ENCODE results near the gene HCK. TPM values are rescaled to one million over a fixed set of nuclear protein-coding genes. Genes with fewer than 3 reads are reported as not detected.

Gene HCK
- total RNA-seq, 1 donor: 0.36 TPM

GRCh38 chr20:32057656-32058184, 5.7 kb downstream of the HCK start:
- Histone ChIP-seq H3K4me3 (ENCODE audit: insufficient read depth, low read length) (no peak overlapping the region), H3K4me1 (ENCODE audit: insufficient read depth, low read length) (peaks cover 3% of the 10 kb centered on the region), H4K20me1 (ENCODE audit: insufficient read depth, low read length) (peaks cover 2% of the 10 kb centered on the region), H3K27me3 (ENCODE audit: insufficient read depth, low read length) (peaks cover 55% of the 10 kb centered on the region), H3K27ac (ENCODE audit: low read depth, low read length) (no peak overlapping the region), H3K79me2 (ENCODE audit: insufficient read depth, low read length) (no peaks in the 10 kb centered on the region), H2AFZ (ENCODE audit: low read length) (no peak overlapping the region), H3K4me2 (ENCODE audit: insufficient read depth, low read length) (no peak overlapping the region), H3K36me3 (ENCODE audit: insufficient read depth, low read length) (no peaks in the 10 kb centered on the region), H3K9me3 (ENCODE audit: low read depth, low read length) (no peaks in the 10 kb centered on the region)
- no peak for TF ChIP-seq CTCF (IDR thresholded peaks at IDR 0.05; ENCODE audit: extremely low read depth, low read depth, low read length)
- no peak for DNase-seq (ENCODE audit: insufficient read length, low spot score, missing footprints)

- Histone ChIP-seq H3K27ac (ENCODE audit: low read depth, low read length) (no peak overlapping the region), H3K4me1 (ENCODE audit: insufficient read depth, low read length) (peaks cover 3% of the 10 kb centered on the region), H3K79me2 (ENCODE audit: insufficient read depth, low read length) (no peaks in the 10 kb centered on the region), H3K27me3 (ENCODE audit: insufficient read depth, low read length) (peaks cover 41% of the 10 kb centered on the region), H3K4me3 (ENCODE audit: insufficient read depth, low read length) (no peak overlapping the region), H3K4me2 (ENCODE audit: insufficient read depth, low read length) (no peak overlapping the region), H2AFZ (ENCODE audit: low read length) (no peak overlapping the region), H3K36me3 (ENCODE audit: insufficient read depth, low read length) (no peaks in the 10 kb centered on the region), H3K9me3 (ENCODE audit: low read depth, low read length) (no peaks in the 10 kb centered on the region), H4K20me1 (ENCODE audit: insufficient read depth, low read length) (peaks cover 2% of the 10 kb centered on the region)
- DNase-seq (ENCODE audit: insufficient read length, low spot score, missing footprints): no peak
- TF ChIP-seq CTCF (IDR thresholded peaks at IDR 0.05; ENCODE audit: extremely low read depth, low read depth, low read length): no peak
Measured at GRCh38 chr20:32059189-32059588, 7.1 kb downstream of the HCK start.

- Histone ChIP-seq H3K36me3 (ENCODE audit: insufficient read depth, low read length) (no peaks in the 10 kb centered on the region), H3K4me1 (ENCODE audit: insufficient read depth, low read length) (peaks cover 17% of the 10 kb centered on the region), H3K4me3 (ENCODE audit: insufficient read depth, low read length) (no peak overlapping the region), H3K9me3 (ENCODE audit: low read depth, low read length) (no peaks in the 10 kb centered on the region), H3K79me2 (ENCODE audit: insufficient read depth, low read length) (no peaks in the 10 kb centered on the region), H2AFZ (ENCODE audit: low read length) (no peak overlapping the region), H3K27me3 (ENCODE audit: insufficient read depth, low read length) (peaks cover 22% of the 10 kb centered on the region), H3K27ac (ENCODE audit: low read depth, low read length) (no peak overlapping the region), H4K20me1 (ENCODE audit: insufficient read depth, low read length) (no peaks in the 10 kb centered on the region), H3K4me2 (ENCODE audit: insufficient read depth, low read length) (no peak overlapping the region)
- no peak for TF ChIP-seq CTCF (IDR thresholded peaks at IDR 0.05; ENCODE audit: extremely low read depth, low read depth, low read length)
- no peak for DNase-seq (ENCODE audit: insufficient read length, low spot score, missing footprints)
Measured at GRCh38 chr20:32062776-32063170, 10.7 kb downstream of the HCK start.

- no peaks in the 10 kb centered on the region for H3K79me2 ChIP-seq (ENCODE audit: insufficient read depth, low read length)
- H3K4me2 ChIP-seq (ENCODE audit: insufficient read depth, low read length): no peak overlapping the region
- H3K27ac ChIP-seq (ENCODE audit: low read depth, low read length): no peak overlapping the region
- no peak for DNase-seq (ENCODE audit: insufficient read length, low spot score, missing footprints)
- no peak overlapping the region for H3K4me3 ChIP-seq (ENCODE audit: insufficient read depth, low read length)
- H3K36me3 ChIP-seq (ENCODE audit: insufficient read depth, low read length): no peaks in the 10 kb centered on the region
- no peak for TF ChIP-seq CTCF (IDR thresholded peaks at IDR 0.05; ENCODE audit: extremely low read depth, low read depth, low read length)
- no peaks in the 10 kb centered on the region for H3K9me3 ChIP-seq (ENCODE audit: low read depth, low read length)
- H2AFZ ChIP-seq (ENCODE audit: low read length): no peak overlapping the region
- no peaks in the 10 kb centered on the region for H4K20me1 ChIP-seq (ENCODE audit: insufficient read depth, low read length)
- H3K27me3 ChIP-seq (ENCODE audit: insufficient read depth, low read length): peaks cover 19% of the 10 kb centered on the region
- peaks cover 24% of the 10 kb centered on the region for H3K4me1 ChIP-seq (ENCODE audit: insufficient read depth, low read length)
Measured at GRCh38 chr20:32063695-32064094, 11.7 kb downstream of the HCK start.
